ENCODE measurements around the gene LRRC36.

DNA sequence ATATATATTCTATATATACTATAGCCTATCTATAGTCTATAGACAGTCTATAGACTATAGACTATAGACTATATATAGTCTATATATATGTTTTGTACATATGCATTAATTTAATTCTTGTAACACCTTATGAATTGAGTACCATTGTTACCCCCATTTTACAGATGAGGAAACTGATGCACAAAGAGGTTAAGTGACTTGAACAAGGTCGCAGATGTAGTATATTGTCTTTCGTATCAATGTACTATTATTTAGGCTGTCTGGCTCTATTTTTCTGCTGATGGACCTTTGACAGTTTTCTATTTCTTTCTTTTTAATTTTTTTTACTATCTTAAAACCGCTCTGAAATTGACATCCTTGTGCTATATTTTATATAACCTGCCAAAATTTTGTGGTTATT lies 14.6 kb downstream of the LRRC36 start:
- TF ChIP-seq, protein P1, sequence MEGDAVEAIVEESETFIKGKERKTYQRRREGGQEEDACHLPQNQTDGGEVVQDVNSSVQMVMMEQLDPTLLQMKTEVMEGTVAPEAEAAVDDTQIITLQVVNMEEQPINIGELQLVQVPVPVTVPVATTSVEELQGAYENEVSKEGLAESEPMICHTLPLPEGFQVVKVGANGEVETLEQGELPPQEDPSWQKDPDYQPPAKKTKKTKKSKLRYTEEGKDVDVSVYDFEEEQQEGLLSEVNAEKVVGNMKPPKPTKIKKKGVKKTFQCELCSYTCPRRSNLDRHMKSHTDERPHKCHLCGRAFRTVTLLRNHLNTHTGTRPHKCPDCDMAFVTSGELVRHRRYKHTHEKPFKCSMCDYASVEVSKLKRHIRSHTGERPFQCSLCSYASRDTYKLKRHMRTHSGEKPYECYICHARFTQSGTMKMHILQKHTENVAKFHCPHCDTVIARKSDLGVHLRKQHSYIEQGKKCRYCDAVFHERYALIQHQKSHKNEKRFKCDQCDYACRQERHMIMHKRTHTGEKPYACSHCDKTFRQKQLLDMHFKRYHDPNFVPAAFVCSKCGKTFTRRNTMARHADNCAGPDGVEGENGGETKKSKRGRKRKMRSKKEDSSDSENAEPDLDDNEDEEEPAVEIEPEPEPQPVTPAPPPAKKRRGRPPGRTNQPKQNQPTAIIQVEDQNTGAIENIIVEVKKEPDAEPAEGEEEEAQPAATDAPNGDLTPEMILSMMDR (IDR thresholded peaks at IDR 0.05; ENCODE audit: insufficient read depth, low read length, poor library complexity, severe bottlenecking), result no peak
- TF ChIP-seq EZH2phosphoT487 (conservative IDR thresholded peaks at IDR 0.05; ENCODE audit: low read length), result no peak

All from SU-DHL-6 (cell line).